ENCODE data around the gene GDA.

The GDA gene

GRCh38 chr9:72158680-72159079, 9.4 kb downstream of the GDA start:
- Histone ChIP-seq H3K27ac (no peak overlapping the region), H3K4me3 (no peak overlapping the region)
- no peak for DNase-seq (ENCODE audit: low spot score)
- no peak for TF ChIP-seq CTCF (IDR thresholded peaks at IDR 0.05)

GRCh38 chr9:72160446-72161123, 11.3 kb downstream of the GDA start:
- no peak for DNase-seq (ENCODE audit: low spot score)
- TF ChIP-seq CTCF (IDR thresholded peaks at IDR 0.05): no peak
- H3K27ac ChIP-seq: no peak overlapping the region
- H3K4me3 ChIP-seq: no peak overlapping the region

GRCh38 chr9:72165326-72165725, 16.1 kb downstream of the GDA start:
- H3K27ac ChIP-seq: no peak overlapping the region
- H3K4me3 ChIP-seq: no peak overlapping the region
- no peak for TF ChIP-seq CTCF (IDR thresholded peaks at IDR 0.05)
- no peak for DNase-seq (ENCODE audit: low spot score)

GRCh38 chr9:72165821-72166547, 16.7 kb downstream of the GDA start:
- Histone ChIP-seq H3K4me3 (no peak overlapping the region), H3K27ac (no peak overlapping the region)
- no peak for DNase-seq (ENCODE audit: low spot score)
- no peak for TF ChIP-seq CTCF (IDR thresholded peaks at IDR 0.05)

GRCh38 chr9:72168075-72168474, 18.8 kb downstream of the GDA start:
- no peak for DNase-seq (ENCODE audit: low spot score)
- no peak overlapping the region for H3K4me3 ChIP-seq
- TF ChIP-seq CTCF (IDR thresholded peaks at IDR 0.05): no peak
- H3K27ac ChIP-seq: no peak overlapping the region

GRCh38 chr9:72169178-72169577, 19.9 kb downstream of the GDA start:
- TF ChIP-seq CTCF (IDR thresholded peaks at IDR 0.05): no peak
- Histone ChIP-seq H3K27ac (no peak overlapping the region), H3K4me3 (no peak overlapping the region)
- DNase-seq (ENCODE audit: low spot score): no peak

GRCh38 chr9:72173080-72173479, 23.8 kb downstream of the GDA start:
- Histone ChIP-seq H3K27ac (no peak overlapping the region), H3K4me3 (no peak overlapping the region)
- TF ChIP-seq CTCF (IDR thresholded peaks at IDR 0.05): no peak
- DNase-seq (ENCODE audit: low spot score): no peak

Data from coronary artery (tissue), 2 donors.